GM21786 (cell line): ENCODE measurements around the gene APELA.
"Not testable (repeated sequence)": the region's sequence is repeated elsewhere in the genome, so short reads cannot be mapped to it uniquely, and the experiment has no call there.

ENCODE experiments used
- ATAC-seq: cut with Tn5 transposase; IDR thresholded peaks from one replicate; pipeline ENCODE4 v1.9.1; 2021; ENCODE audit not compliant: unreplicated experiment

Gene APELA

DNA sequence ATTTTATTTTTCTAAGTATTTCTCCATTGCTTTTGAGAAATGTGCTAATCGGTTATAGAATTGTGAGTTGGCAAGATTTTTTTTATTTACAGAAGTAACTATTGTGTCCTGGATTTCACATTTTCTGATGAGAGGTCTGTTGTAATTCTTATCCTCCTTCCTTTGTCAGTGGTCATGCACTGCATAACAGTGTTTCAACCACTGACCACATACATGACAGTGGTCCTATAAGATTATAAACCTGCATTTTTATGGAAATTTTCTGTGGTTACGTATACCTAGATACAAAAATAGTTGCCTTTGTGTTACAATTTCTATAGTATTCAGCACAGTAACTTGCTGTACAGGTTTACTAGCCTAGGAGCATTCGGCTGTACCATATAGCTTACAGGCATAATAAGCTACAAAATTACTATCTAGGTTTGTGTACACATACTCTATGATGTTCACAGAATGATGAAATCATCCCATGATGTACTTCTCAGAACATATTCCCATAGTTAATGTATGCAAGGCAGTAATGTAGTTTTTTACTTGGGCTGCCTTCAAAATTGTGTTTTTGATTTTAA, 47.8 kb downstream of the APELA start:
- peak; percentile 39 for ATAC-seq

DNA sequence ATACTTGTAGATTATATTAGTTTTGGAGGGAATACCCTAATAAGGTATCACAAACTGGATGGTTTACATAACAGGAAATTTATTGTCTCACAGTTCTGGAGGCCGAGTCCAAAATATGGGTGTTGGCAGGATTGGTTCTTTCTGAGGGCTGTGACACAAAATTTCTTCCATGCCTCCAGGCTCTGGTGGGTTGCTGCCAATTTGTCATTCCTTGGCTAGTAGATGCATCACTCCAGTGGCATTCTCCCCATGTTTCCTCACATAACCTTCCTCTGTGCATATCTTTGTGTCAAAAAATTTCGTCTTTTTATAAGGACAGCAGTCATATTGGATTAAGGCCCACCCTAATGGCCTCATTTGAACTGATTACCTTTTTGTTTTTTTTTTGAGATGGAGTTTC, 49.3 kb downstream of the APELA start:
- ATAC-seq = no peak

DNA sequence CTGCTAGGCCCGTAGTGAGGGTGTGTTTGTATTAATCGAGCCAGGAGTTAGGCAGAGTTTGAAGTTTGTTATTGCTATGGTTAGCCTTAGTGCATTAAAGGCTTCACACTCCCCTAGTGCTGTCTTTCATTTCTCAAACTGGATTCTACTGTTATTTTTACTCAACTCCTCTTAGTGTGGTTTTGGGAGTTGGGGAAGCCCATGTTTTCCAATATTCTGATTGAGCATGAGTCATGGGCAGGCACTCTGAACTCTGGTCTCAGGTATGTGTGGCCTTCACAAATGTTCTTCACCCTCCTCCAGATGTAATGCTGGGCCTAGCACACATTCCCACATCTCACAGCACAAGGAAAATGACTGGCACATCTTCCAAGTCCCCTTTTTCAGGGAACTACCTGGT, 50.1 kb downstream of the APELA start:
- not testable (repeated sequence) for ATAC-seq

GRCh38 chr4:164930647-164931046, 53.7 kb downstream of the APELA start:
- no peak for ATAC-seq

DNA sequence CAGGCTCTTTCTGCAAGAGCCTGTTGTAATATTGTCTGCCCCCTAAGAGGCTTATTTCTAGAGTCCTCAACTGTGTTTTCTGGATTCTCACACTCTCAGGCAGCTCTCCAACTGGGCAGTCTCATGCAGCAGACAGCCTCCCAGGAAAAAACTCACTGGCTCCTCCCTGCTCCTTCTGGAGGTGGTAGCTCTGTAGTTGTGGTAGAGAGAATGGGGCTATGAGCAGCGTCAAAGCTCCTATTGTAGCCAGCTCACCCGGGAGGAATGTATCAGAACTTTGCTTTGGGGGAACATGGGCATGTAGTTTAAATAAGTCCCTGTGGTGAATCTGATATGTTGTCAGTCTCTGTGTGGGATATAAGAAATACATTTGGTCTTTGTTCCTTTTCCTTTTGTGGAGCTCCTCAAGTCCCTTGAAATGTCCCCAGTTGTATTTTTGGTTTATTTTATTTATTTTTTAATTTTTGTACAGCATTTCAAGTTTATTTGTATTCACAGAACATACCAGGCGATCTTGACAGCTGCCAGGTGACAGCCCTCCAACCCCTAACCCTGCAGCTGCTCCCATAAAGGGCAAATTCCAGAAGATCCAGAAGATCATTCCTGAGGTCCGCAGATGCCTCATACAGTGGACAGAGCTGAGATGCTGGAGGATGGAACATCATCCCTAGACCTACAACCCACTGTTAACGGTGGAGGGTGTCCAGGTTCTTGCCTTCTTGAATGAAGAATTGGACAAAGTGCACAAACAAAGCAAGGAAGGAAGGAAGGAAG, 54.8 kb downstream of the APELA start:
- ATAC-seq = no peak

DNA sequence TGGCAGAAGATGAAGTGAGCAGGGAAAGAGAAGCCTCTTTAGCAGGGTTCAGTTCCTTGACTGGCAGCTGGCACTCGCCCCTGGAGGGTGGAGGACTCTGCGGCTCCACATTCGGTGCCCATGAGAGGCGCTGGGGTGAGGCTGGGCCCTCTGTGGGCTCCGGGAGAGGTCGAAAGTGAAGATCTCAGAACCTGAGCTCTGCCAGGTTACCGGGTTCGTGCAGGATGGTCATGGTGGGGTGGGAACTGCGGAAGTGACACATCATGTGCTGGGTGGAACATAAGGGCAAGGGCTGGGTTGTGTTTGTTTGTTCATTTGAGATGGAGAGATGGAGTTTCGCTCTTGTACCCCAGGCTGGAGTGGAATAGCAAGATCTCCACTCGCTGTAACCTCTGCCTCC, 56.3 kb downstream of the APELA start:
- ATAC-seq = no peak

DNA sequence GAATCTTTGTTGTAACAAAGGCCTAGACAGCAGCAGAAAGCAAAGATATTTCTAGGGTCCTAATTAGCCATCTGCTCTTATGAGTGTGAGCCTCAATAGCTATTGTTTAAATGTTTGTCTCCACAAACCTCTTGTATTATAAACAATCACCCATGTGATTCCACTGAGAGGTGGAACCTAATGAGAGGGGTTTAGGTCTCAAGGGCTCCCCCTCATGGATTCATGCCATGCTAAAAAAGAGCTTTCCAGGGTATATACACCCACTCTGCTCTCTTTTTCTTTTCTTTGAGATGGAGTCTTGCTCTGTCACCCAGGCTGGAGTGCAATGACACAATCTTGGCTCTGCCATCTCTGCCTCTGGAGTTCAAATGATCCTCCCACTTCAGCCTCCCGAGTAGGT, 58.4 kb downstream of the APELA start:
- ATAC-seq = peak; percentile 63

- ATAC-seq = peak; percentile 57
Observed at GRCh38 chr4:164935865-164936606, 59.1 kb downstream of the APELA start.

GRCh38 chr4:164937576-164938270, 60.7 kb downstream of the APELA start:
- ATAC-seq = peak; percentile 45

GRCh38 chr4:164943192-164943591, 66.2 kb downstream of the APELA start:
- ATAC-seq = no peak

DNA sequence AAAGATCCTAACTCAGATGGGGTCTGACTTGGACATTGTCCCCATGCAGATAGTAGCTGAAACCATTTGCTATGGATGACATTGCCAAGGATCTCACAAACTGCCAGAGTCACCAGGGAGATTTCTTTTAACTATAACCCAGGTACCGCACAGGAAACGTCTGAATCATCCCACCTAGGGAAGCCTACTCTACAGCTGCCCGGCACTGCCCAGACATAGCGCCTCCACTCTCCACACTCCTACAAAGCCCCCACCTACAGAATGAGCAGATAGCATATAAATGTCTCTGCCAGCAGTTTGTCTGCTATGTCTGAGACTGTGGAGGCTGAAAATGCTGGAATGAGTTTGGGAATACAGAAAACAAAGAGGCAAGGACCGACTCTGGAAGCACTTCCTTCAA, 68.2 kb downstream of the APELA start:
- ATAC-seq = no peak

DNA sequence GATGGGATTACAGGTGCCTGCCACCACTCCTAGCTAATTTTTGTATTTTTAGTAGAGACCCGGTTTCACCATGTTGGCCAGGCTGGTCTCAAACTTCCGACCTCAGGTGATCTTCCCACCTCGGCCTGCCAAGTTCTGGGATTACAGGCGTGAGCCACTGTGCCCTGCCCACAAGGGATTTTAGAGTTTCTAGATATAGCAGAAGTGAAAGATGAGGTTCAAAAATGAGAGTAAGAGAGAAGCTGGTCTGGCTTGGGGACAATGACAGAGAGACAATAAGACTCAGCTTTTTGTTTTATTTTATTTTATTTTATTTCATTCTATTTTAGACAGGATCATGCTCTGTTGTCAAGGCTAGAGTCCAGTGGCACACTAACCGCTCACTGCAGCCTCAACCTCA, 69.8 kb downstream of the APELA start:
- ATAC-seq = no peak
